Measurements from ENCODE around the gene SH2D3C. TPM values are rescaled to one million over a fixed set of nuclear protein-coding genes. Genes with fewer than 3 reads are reported as not detected.

The SH2D3C gene
- total RNA-seq, 2 donors from 2014 or later, result 15.9 to 27.2 TPM

DNA sequence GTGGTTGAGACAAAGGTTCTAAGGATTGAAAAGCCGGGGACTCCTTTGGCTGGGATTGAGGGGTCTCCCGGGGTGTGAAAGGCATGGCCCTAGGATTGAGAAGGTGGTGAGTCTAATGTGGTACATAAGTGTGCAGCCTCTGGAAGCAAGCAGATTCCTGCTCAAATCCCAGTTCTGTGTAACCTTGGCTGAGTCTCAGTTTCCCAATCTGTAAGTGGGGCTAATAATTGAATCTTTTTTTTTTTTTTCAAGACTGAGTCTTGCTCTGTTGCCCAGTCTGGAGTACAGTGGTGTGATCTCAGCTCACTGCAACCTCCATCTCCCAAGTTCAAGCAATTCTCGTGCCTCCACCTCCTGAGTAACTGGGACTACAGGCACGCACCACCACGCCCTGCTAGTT lies 5.9 kb downstream of the SH2D3C start:
- no peak overlapping the region for H3K4me3 Mint-ChIP-seq

DNA sequence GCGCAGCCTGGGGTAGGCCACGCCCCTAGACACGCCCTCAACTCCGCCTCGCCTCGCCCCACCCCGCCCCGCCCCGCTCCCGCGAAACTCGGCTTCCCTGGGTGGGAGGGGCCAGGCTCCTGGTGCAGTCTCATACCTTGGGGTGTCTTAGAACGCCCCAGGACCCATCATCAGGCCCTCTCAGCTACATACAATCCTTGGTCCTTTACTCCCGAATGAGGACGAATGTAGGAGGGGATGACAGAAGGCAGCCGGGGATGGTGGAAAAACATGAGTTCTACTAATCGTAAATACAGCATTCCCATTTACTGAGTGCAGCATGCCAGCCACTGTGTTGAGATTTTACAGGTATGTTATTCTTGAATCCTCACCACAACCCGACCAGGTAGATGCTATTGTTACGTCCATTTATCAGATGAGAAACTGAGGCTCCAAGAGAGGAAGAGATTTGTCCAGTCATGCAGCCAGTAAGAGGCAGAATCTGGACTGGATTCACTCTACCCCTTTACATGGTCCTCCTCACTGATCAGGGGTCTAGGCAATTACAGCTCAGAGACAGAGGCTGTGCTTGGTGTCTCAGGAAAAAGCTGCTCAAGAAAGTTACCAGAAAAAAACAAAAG lies 6.8 kb downstream of the SH2D3C start:
- H3K27me3 Mint-ChIP-seq, result no peaks in the 10 kb centered on the region
- H3K9me3 ChIP-seq (ENCODE audit: control insufficient read depth, low read length, poor library complexity, severe bottlenecking), result no peaks in the 10 kb centered on the region
- H3K36me3 Mint-ChIP-seq (ENCODE audit: low read depth), result peaks cover 5% of the 10 kb centered on the region
- no peak for DNase-seq
- peak overlapping the region; percentile 87 for H3K4me3 Mint-ChIP-seq
- ATAC-seq, result no peak
- peaks cover 49% of the 10 kb centered on the region for H3K4me1 Mint-ChIP-seq
- peak overlapping the region; percentile 96 for H3K27ac Mint-ChIP-seq

More for the DNA sequence above, 5.9 kb downstream of the SH2D3C start:
- no peak for DNase-seq
- Mint-ChIP-seq H3K4me1 (peaks cover 43% of the 10 kb centered on the region), H3K27ac (no peak overlapping the region), H3K27me3 (no peaks in the 10 kb centered on the region), H3K36me3 (ENCODE audit: low read depth) (peaks cover 5% of the 10 kb centered on the region)
- no peaks in the 10 kb centered on the region for H3K9me3 ChIP-seq (ENCODE audit: control insufficient read depth, low read length, poor library complexity, severe bottlenecking)
- ATAC-seq, result no peak

- H3K9me3 ChIP-seq (ENCODE audit: control insufficient read depth, low read length, poor library complexity, severe bottlenecking), result no peaks in the 10 kb centered on the region
- H3K4me3 Mint-ChIP-seq, result peak overlapping the region; percentile 87
- H3K27me3 Mint-ChIP-seq, result no peaks in the 10 kb centered on the region
- ATAC-seq (peak; percentile 82), DNase-seq (peak; percentile 85 to 94 (median 92))
- H3K27ac Mint-ChIP-seq, result peak overlapping the region; percentile 96
- H3K36me3 Mint-ChIP-seq (ENCODE audit: low read depth), result peaks cover 5% of the 10 kb centered on the region
- H3K4me1 Mint-ChIP-seq, result peaks cover 49% of the 10 kb centered on the region
These were observed 7.4 kb downstream of the SH2D3C start for GRCh38 chr9:127770905-127771569.

- DNase-seq, result no peak
- peaks cover 5% of the 10 kb centered on the region for H3K36me3 Mint-ChIP-seq (ENCODE audit: low read depth)
- peaks cover 52% of the 10 kb centered on the region for H3K4me1 Mint-ChIP-seq
- H3K27ac Mint-ChIP-seq, result peak overlapping the region; percentile 96
- H3K9me3 ChIP-seq (ENCODE audit: control insufficient read depth, low read length, poor library complexity, severe bottlenecking), result no peaks in the 10 kb centered on the region
- H3K4me3 Mint-ChIP-seq, result peak overlapping the region; percentile 87
- no peaks in the 10 kb centered on the region for H3K27me3 Mint-ChIP-seq
- no peak for ATAC-seq
These were observed 7.9 kb downstream of the SH2D3C start for GRCh38 chr9:127770583-127770904.

GRCh38 chr9:127769929-127770582 lies 8.4 kb downstream of the SH2D3C start:
- no peaks in the 10 kb centered on the region for H3K27me3 Mint-ChIP-seq
- DNase-seq (no peak), ATAC-seq (no peak)
- no peaks in the 10 kb centered on the region for H3K9me3 ChIP-seq (ENCODE audit: control insufficient read depth, low read length, poor library complexity, severe bottlenecking)
- H3K36me3 Mint-ChIP-seq (ENCODE audit: low read depth), result peaks cover 6% of the 10 kb centered on the region
- peak overlapping the region; percentile 96 for H3K27ac Mint-ChIP-seq
- H3K4me1 Mint-ChIP-seq, result peaks cover 56% of the 10 kb centered on the region
- peak overlapping the region; percentile 87 for H3K4me3 Mint-ChIP-seq

DNA sequence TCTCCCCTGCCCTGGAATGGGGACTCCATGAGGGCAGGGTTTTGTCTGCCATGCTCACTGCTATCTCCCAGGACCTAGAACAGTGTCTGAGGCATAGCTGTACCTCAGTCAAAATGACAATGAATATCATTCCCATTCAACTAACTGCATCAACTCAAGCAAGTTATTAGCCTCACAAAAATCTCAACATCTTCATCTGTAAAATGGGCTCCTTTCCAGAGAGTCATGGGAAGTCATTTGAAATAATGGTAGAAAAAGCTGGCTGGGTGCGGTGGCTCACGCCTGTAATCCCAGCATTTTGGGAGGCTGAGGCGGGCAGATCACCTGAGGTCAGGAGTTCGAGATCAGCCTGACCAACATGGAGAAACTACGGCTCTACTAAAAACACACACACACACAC lies 9.4 kb downstream of the SH2D3C start:
- Mint-ChIP-seq H3K27ac (peak overlapping the region; percentile 96), H3K36me3 (ENCODE audit: low read depth) (peaks cover 6% of the 10 kb centered on the region)

GRCh38 chr9:127768698-127769097 lies 9.8 kb downstream of the SH2D3C start:
- Mint-ChIP-seq H3K27ac (peak overlapping the region; percentile 96), H3K36me3 (ENCODE audit: low read depth) (peaks cover 4% of the 10 kb centered on the region), H3K4me3 (peak overlapping the region; percentile 85), H3K4me1 (peaks cover 59% of the 10 kb centered on the region), H3K27me3 (no peaks in the 10 kb centered on the region)
- no peak for DNase-seq
- ATAC-seq, result no peak
- H3K9me3 ChIP-seq (ENCODE audit: control insufficient read depth, low read length, poor library complexity, severe bottlenecking), result no peaks in the 10 kb centered on the region

More for the DNA sequence above, 9.4 kb downstream of the SH2D3C start:
- H3K4me1 Mint-ChIP-seq, result peaks cover 59% of the 10 kb centered on the region
- H3K27me3 Mint-ChIP-seq, result no peaks in the 10 kb centered on the region
- no peaks in the 10 kb centered on the region for H3K9me3 ChIP-seq (ENCODE audit: control insufficient read depth, low read length, poor library complexity, severe bottlenecking)
- ATAC-seq, result no peak
- H3K4me3 Mint-ChIP-seq, result peak overlapping the region; percentile 85
- DNase-seq, result no peak

GRCh38 chr9:127767909-127768331 lies 10.5 kb downstream of the SH2D3C start:
- H3K9me3 ChIP-seq (ENCODE audit: control insufficient read depth, low read length, poor library complexity, severe bottlenecking), result no peaks in the 10 kb centered on the region
- Mint-ChIP-seq H3K36me3 (ENCODE audit: low read depth) (peaks cover 2% of the 10 kb centered on the region), H3K4me3 (peak overlapping the region; percentile 85), H3K4me1 (peaks cover 61% of the 10 kb centered on the region), H3K27ac (peak overlapping the region; percentile 96), H3K27me3 (no peaks in the 10 kb centered on the region)
- ATAC-seq, result no peak
- no peak for DNase-seq

GRCh38 chr9:127767410-127767809 lies 11.1 kb downstream of the SH2D3C start:
- no peak for ATAC-seq
- H3K9me3 ChIP-seq (ENCODE audit: control insufficient read depth, low read length, poor library complexity, severe bottlenecking), result no peaks in the 10 kb centered on the region
- no peak for DNase-seq
- Mint-ChIP-seq H3K36me3 (ENCODE audit: low read depth) (peaks cover 2% of the 10 kb centered on the region), H3K27me3 (no peaks in the 10 kb centered on the region), H3K4me1 (peaks cover 67% of the 10 kb centered on the region), H3K4me3 (peak overlapping the region; percentile 78), H3K27ac (peak overlapping the region; percentile 96)

DNA sequence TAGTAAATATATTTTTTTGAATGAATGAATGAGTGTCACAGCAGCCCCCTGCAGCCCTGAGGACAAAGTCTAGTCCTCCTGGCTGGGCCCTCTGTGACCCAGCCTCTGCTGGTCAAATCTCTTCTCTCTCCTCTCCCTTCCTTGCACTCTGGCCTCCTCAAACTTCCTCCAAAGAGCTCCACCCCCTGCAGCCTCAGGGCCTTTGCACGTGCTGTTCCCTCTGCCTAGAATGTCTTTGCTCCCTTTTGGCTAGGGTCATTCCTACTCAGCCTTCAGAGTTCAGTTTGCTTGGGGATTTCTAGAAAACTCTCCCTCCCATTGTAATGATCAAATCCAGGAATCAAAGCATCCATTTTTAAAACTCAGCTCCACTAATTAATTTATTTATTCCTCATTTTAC lies 13.0 kb downstream of the SH2D3C start:
- Mint-ChIP-seq H3K36me3 (ENCODE audit: low read depth) (peaks cover 2% of the 10 kb centered on the region), H3K27ac (peak overlapping the region; percentile 96), H3K27me3 (no peaks in the 10 kb centered on the region), H3K4me1 (peaks cover 57% of the 10 kb centered on the region), H3K4me3 (no peak overlapping the region)
- no peaks in the 10 kb centered on the region for H3K9me3 ChIP-seq (ENCODE audit: control insufficient read depth, low read length, poor library complexity, severe bottlenecking)
- no peak for DNase-seq
- ATAC-seq, result no peak

- ATAC-seq, result peak; percentile 42
- peaks cover 49% of the 10 kb centered on the region for H3K4me1 Mint-ChIP-seq
- H3K27ac Mint-ChIP-seq, result peak overlapping the region; percentile 96
These were observed 14.5 kb downstream of the SH2D3C start for GRCh38 chr9:127763918-127764384.

DNA sequence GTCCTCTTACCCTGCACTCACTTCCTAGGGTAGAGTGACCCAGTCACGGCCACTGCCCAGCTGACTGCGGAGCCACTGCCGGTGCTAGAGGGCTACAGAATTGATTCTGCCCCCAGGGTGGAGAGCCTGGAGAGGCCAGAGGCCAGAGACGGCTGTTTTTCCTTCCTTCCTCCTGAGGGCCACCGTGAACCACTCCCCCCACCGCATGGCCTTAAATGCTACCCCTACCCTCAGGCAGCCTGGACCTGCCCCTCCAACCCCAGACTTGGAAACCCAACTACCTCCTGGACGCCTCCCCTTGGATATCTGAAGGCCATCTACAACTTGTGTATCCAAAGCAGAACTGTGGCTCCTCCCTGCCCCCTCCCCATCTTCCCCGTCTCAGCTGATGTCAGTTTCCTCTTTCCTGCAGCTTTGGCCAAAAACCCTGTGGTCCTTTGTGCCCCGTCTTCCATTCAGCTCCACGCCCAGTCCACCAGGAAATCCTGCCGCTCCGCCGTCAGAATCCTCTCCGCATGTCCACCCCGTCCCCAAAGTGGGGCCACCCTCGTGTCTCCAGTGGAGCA lies 16.3 kb downstream of the SH2D3C start:
- Mint-ChIP-seq H3K27me3 (no peaks in the 10 kb centered on the region), H3K36me3 (ENCODE audit: low read depth) (peaks cover 4% of the 10 kb centered on the region), H3K27ac (peak overlapping the region; percentile 90), H3K4me1 (peaks cover 41% of the 10 kb centered on the region), H3K4me3 (no peak overlapping the region)
- DNase-seq, result no peak
- ATAC-seq, result no peak
- H3K9me3 ChIP-seq (ENCODE audit: control insufficient read depth, low read length, poor library complexity, severe bottlenecking), result no peaks in the 10 kb centered on the region

More at GRCh38 chr9:127763918-127764384, 14.5 kb downstream of the SH2D3C start:
- H3K4me3 Mint-ChIP-seq, result no peak overlapping the region
- no peak for DNase-seq
- no peaks in the 10 kb centered on the region for H3K27me3 Mint-ChIP-seq
- H3K9me3 ChIP-seq (ENCODE audit: control insufficient read depth, low read length, poor library complexity, severe bottlenecking), result no peaks in the 10 kb centered on the region
- H3K36me3 Mint-ChIP-seq (ENCODE audit: low read depth), result peaks cover 2% of the 10 kb centered on the region

DNA sequence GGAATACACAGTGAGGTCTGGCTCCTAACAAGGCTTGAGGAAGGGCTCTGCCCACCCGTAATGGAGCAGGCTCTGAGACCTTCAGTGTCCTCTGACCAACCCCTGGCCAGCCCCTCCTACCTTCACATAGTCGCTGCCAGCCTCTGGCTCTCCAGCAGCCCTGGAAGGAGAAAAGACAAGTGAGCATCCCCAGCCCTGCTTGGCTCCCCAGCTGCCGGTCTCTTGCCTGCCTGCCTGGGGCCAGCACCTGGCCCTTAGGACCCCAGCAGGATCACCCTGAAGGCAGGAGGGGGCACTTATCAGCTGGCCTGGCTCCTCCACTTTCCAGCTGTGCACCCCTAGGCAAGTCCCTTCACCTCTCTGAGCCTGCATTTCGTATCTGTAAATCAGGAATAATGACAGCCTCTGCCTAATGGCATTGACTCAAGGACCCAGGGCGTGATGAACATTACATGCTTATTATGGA lies 16.9 kb downstream of the SH2D3C start:
- no peak for ATAC-seq
- Mint-ChIP-seq H3K4me1 (peaks cover 37% of the 10 kb centered on the region), H3K27me3 (no peaks in the 10 kb centered on the region), H3K4me3 (no peak overlapping the region), H3K27ac (no peak overlapping the region), H3K36me3 (ENCODE audit: low read depth) (peaks cover 4% of the 10 kb centered on the region)
- no peaks in the 10 kb centered on the region for H3K9me3 ChIP-seq (ENCODE audit: control insufficient read depth, low read length, poor library complexity, severe bottlenecking)
- DNase-seq, result no peak
